Ovary (tissue), 3 donors: ENCODE results near the gene LMO1.

Source experiments
- CTCF ChIP-seq, 3 donors: fragments of 450-650 bp in 2 of 3; fragments of 200-600 bp in 1 of 3; IDR thresholded peaks; one replicate each; pipeline versions ENCODE4 v1.5.1 to v1.8.0; 2016 to 2022; ENCODE audit warnings: antibody characterized with exemption in 3 of 3, mild to moderate bottlenecking in 1 of 3
- POLR2A ChIP-seq: fragments of 450-650 bp; IDR thresholded peaks from one replicate; pipeline ENCODE4 v1.6.1; 2017; ENCODE audit warnings: antibody characterized with exemption, mild to moderate bottlenecking, moderate library complexity
- donor health status: DM: no; HTN: no; CAD: no.

- no peak for TF ChIP-seq CTCF (IDR thresholded peaks at IDR 0.05)
- TF ChIP-seq POLR2A: no peak
These were observed 7.2 kb downstream of the LMO1 start for GRCh38 chr11:8256271-8257002.
